Measurements from ENCODE around the gene CFAP46. TPM values are rescaled to one million over a fixed set of nuclear protein-coding genes. Genes with fewer than 3 reads are reported as not detected.

The CFAP46 gene
- total RNA-seq, 1 experiment from 2014 or later: 0.21 TPM

GRCh38 chr10:132951926-132952325 lies 9.6 kb upstream of the CFAP46 start:
- H3K4me3 ChIP-seq: no peak overlapping the region
- no peaks in the 10 kb centered on the region; the same call in 1 of the 2 replicates for H3K9me3 ChIP-seq (replicated peaks)
- no peak for DNase-seq (ENCODE audit: low read depth in 1 of 2, low spot score in 2 of 2)
- H3K27me3 ChIP-seq (replicated peaks): peaks cover 35% of the 10 kb centered on the region
- H3K4me1 ChIP-seq (replicated peaks): no peaks in the 10 kb centered on the region
- H3K36me3 ChIP-seq: no peaks in the 10 kb centered on the region
- H3K27ac ChIP-seq: no peak overlapping the region

GRCh38 chr10:132948351-132948750 lies 6.0 kb upstream of the CFAP46 start:
- Histone ChIP-seq H3K9me3 (replicated peaks) (no peaks in the 10 kb centered on the region; the same call in 1 of the 2 replicates), H3K27me3 (replicated peaks) (peaks cover 21% of the 10 kb centered on the region), H3K27ac (no peak overlapping the region), H3K4me1 (replicated peaks) (no peaks in the 10 kb centered on the region), H3K4me3 (no peak overlapping the region), H3K36me3 (no peaks in the 10 kb centered on the region)
- no peak for DNase-seq (ENCODE audit: low read depth in 1 of 2, low spot score in 2 of 2)

GRCh38 chr10:132947843-132948242 lies 5.5 kb upstream of the CFAP46 start:
- no peaks in the 10 kb centered on the region for H3K4me1 ChIP-seq (replicated peaks)
- H3K27ac ChIP-seq: no peak overlapping the region
- no peak overlapping the region for H3K4me3 ChIP-seq
- no peaks in the 10 kb centered on the region for H3K36me3 ChIP-seq
- peaks cover 19% of the 10 kb centered on the region for H3K27me3 ChIP-seq (replicated peaks)
- no peak for DNase-seq (ENCODE audit: low read depth in 1 of 2, low spot score in 2 of 2)
- H3K9me3 ChIP-seq (replicated peaks): no peaks in the 10 kb centered on the region; the same call in 1 of the 2 replicates

DNA sequence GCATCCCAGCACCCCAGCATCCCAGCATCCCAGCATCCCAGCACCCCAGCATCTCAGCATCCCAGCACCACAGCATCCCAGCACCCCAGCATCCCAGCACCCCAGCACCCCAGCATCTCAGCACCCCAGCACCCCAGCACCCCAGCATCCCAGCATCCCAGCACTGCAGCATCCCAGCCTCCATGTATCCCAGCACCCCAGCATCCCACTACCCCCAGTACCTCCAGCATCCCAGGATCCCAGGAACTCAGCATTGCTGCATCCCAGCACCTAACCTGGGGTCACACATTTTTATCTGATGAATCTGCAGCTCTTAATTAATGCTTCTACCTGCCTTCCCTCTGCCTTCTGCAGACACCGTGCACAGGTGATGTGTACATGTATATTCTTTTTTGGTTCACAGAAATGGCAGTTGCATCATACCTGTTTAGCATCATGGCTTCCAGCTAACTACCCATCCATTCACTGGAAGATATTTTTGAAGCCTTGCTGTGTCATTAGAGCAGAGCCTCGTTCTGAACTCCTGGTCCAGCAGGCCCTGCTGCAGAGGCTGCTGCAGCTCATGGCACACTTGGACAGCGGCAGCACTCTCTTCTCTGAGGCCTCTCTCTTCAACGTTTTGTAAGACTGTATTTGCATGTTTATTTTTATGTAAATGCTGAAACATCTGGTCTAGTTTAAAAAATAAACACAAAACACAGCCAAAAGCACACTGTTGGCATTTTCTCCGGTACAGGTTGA lies 4.6 kb upstream of the CFAP46 start:
- no peaks in the 10 kb centered on the region; the same call in 1 of the 2 replicates for H3K9me3 ChIP-seq (replicated peaks)
- H3K36me3 ChIP-seq: no peaks in the 10 kb centered on the region
- no peaks in the 10 kb centered on the region; the same call in 1 of the 2 replicates for H3K4me1 ChIP-seq (replicated peaks)
- H3K27me3 ChIP-seq (replicated peaks): peaks cover 25% of the 10 kb centered on the region
- no peak overlapping the region for H3K4me3 ChIP-seq
- DNase-seq (ENCODE audit: low read depth in 1 of 2, low spot score in 2 of 2): no peak
- no peak overlapping the region for H3K27ac ChIP-seq

DNA sequence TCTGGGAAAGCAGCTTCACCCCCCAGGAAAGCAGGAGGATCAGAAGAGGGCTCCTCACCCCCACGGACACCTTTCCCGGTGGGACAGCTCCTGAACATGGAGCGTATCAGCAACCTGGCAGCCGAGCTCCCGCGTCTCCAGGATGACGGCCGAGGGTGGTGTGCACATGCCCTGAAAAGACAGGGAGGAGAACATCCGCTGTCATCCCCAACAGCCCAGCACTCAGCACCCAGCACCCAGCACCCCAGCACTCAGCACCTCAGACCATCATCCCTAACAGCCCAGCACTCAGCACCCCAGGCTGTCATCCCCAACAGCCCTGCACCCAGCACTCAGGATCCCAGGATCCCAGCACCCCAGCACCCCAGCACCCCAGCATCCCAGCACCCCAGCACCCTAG lies 3.9 kb upstream of the CFAP46 start:
- Histone ChIP-seq H3K36me3 (no peaks in the 10 kb centered on the region), H3K4me3 (no peak overlapping the region), H3K9me3 (replicated peaks) (no peaks in the 10 kb centered on the region; the same call in 1 of the 2 replicates), H3K27me3 (replicated peaks) (peaks cover 32% of the 10 kb centered on the region), H3K4me1 (replicated peaks) (no peaks in the 10 kb centered on the region; the same call in 1 of the 2 replicates), H3K27ac (no peak overlapping the region)
- DNase-seq (ENCODE audit: low read depth in 1 of 2, low spot score in 2 of 2): no peak

DNA sequence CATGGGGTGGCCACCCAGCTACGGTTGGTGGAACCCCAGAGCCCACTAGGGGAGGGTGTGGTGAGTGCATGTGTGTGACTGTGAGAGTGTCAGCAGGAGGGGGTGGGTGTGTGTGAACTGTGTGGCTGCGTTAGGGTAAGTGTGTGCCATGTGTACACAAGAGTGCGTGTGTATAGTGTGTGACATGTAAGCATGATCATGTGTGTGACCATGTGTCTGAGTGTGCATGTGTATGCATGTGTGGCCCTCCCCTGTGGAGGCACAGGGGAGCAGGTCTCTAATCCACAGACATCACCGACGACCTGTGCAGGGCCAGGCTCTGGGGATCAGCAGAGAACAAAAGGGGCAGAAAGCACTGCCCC lies 3.5 kb upstream of the CFAP46 start:
- H3K36me3 ChIP-seq: no peaks in the 10 kb centered on the region
- no peak overlapping the region for H3K27ac ChIP-seq
- no peak for DNase-seq (ENCODE audit: low read depth in 1 of 2, low spot score in 2 of 2)
- H3K9me3 ChIP-seq (replicated peaks): no peaks in the 10 kb centered on the region; the same call in 1 of the 2 replicates
- H3K4me3 ChIP-seq: no peak overlapping the region
- no peaks in the 10 kb centered on the region; the same call in 1 of the 2 replicates for H3K4me1 ChIP-seq (replicated peaks)
- peaks cover 32% of the 10 kb centered on the region for H3K27me3 ChIP-seq (replicated peaks)

- H3K27ac ChIP-seq: no peak overlapping the region
- no peak for DNase-seq (ENCODE audit: low read depth in 1 of 2, low spot score in 2 of 2)
- no peaks in the 10 kb centered on the region; the same call in 1 of the 2 replicates for H3K9me3 ChIP-seq (replicated peaks)
- no peak overlapping the region for H3K4me3 ChIP-seq
- no peaks in the 10 kb centered on the region for H3K36me3 ChIP-seq
- H3K4me1 ChIP-seq (replicated peaks): no peaks in the 10 kb centered on the region; the same call in 1 of the 2 replicates
- peaks cover 27% of the 10 kb centered on the region for H3K27me3 ChIP-seq (replicated peaks)
These were observed 2.9 kb upstream of the CFAP46 start for GRCh38 chr10:132945125-132945893.

GRCh38 chr10:132944510-132944909 lies 2.1 kb upstream of the CFAP46 start:
- no peaks in the 10 kb centered on the region; the same call in 1 of the 2 replicates for H3K4me1 ChIP-seq (replicated peaks)
- H3K4me3 ChIP-seq: no peak overlapping the region
- peaks cover 26% of the 10 kb centered on the region for H3K27me3 ChIP-seq (replicated peaks)
- H3K9me3 ChIP-seq (replicated peaks): no peaks in the 10 kb centered on the region; the same call in 1 of the 2 replicates
- H3K27ac ChIP-seq: no peak overlapping the region
- no peaks in the 10 kb centered on the region for H3K36me3 ChIP-seq
- no peak for DNase-seq (ENCODE audit: low read depth in 1 of 2, low spot score in 2 of 2)

DNA sequence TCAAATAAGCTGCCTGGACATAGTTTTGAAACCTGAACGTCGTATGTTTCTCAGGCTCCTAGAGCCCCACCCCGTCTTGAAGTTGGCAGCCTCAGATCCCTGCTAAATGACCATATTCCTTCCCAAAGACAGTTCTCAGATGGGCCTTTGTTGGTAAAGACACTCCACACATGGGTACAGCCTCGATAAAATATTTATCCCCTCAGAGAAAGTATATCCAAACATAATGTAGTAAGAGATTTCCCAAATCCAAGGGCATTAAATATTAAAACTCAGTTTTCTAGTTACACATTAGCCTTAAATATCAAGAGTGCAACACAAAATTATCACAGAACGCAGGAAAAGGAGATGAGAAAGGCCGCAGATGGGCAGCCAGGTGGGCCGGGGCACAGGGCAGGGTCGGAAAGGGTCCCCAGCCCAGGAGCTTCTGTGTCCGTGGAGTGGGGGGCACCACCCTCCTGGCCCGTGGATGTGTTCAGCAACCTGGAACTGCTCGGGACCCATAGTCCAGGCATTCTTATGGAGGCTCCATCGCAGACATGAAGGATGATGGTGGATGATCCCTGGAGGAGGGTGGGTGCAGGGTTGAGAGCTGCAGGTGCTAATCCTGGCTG lies 1.5 kb upstream of the CFAP46 start:
- Histone ChIP-seq H3K9me3 (replicated peaks) (no peaks in the 10 kb centered on the region; the same call in 1 of the 2 replicates), H3K36me3 (no peaks in the 10 kb centered on the region), H3K4me1 (replicated peaks) (no peaks in the 10 kb centered on the region; the same call in 1 of the 2 replicates), H3K27me3 (replicated peaks) (peaks cover 20% of the 10 kb centered on the region), H3K27ac (no peak overlapping the region), H3K4me3 (no peak overlapping the region)
- DNase-seq (ENCODE audit: low read depth in 1 of 2, low spot score in 2 of 2): no peak

DNA sequence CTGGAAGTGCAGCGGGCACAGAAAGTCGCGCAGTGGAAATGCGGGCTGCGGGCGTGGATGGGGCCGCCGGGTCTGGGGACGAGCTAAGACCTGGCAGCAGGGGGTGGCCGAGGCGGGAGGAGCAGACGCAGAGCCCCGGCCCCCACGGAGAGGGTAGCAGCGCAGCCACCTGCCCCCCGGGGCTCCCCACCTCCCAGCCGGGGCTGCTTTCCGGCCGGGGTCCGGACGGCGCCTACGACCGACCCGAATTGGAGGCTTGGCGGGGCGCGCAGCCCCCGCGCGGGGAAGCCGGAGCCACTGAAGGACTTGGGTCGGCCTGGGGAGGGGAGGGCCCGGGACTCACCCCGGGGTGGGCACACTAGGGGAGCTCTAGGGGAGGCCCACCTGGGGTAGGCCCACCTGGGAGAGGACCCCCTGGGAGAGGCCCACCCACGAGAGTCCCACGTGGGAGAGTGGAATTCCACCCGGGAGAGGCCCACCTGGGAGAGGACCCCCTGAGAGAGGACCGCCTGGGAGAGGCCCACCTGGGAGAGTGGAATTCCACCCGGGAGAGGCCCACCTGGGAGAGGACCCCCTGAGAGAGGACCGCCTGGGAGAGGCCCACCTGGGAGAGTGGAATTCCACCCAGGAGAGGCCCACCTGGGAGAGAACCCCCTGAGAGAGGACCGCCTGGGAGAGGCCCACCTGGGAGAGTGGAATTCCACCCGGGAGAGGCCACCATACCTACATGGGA lies 854 bp upstream of the CFAP46 start:
- no peak overlapping the region for H3K4me3 ChIP-seq
- H3K36me3 ChIP-seq: no peaks in the 10 kb centered on the region
- no peak for DNase-seq (ENCODE audit: low read depth in 1 of 2, low spot score in 2 of 2)
- H3K27me3 ChIP-seq (replicated peaks): peaks cover 18% of the 10 kb centered on the region
- no peaks in the 10 kb centered on the region; the same call in 1 of the 2 replicates for H3K9me3 ChIP-seq (replicated peaks)
- H3K27ac ChIP-seq: no peak overlapping the region
- H3K4me1 ChIP-seq (replicated peaks): no peaks in the 10 kb centered on the region; the same call in 1 of the 2 replicates

- no peak overlapping the region for H3K27ac ChIP-seq
- no peaks in the 10 kb centered on the region for H3K36me3 ChIP-seq
- H3K27me3 ChIP-seq (replicated peaks): peaks cover 15% of the 10 kb centered on the region
- no peaks in the 10 kb centered on the region for H3K9me3 ChIP-seq (replicated peaks)
- no peak overlapping the region for H3K4me3 ChIP-seq
- DNase-seq (ENCODE audit: low read depth in 1 of 2, low spot score in 2 of 2): no peak
- H3K4me1 ChIP-seq (replicated peaks): no peaks in the 10 kb centered on the region; the same call in 1 of the 2 replicates
These were observed 724 bp downstream of the CFAP46 start for GRCh38 chr10:132941640-132942051.

DNA sequence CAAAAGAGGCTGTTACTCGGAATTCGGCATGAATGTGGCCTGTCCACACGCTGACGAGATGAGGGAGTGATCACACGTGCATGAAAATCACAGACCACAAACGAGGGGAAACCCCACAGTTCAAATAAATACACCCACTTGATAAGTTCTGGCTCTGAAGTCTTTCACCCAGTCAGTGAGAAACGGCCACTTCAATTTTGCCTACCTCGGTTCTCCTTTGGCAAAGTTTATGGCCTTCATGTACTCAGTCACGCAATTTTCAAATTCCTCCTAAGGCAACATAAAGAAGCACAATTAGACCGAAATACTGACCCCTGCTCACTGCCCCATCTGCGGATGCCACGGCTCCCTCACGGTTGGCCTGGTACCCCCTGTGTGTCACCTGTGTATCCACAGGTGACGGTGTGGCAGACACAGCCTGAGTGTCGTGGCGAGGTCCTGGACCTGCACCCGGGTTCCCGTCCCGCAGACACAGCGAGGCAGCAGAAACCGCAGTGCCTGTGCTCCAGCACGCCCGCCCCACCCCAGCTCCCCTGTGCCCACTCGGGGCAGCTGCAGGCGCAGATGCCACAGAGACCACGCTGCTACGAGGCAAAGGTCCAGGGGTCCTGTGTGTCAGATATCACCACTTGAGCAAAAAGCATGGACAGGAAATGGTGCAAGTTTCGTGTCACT lies 1.4 kb downstream of the CFAP46 start:
- Histone ChIP-seq H3K36me3 (no peaks in the 10 kb centered on the region), H3K9me3 (replicated peaks) (no peaks in the 10 kb centered on the region), H3K27ac (no peak overlapping the region), H3K4me3 (no peak overlapping the region), H3K27me3 (replicated peaks) (peaks cover 15% of the 10 kb centered on the region), H3K4me1 (replicated peaks) (no peaks in the 10 kb centered on the region; the same call in 1 of the 2 replicates)
- DNase-seq (ENCODE audit: low read depth in 1 of 2, low spot score in 2 of 2): no peak
